ENCODE data around the gene CALN1. TPM values are rescaled to one million over a fixed set of nuclear protein-coding genes. Genes with fewer than 3 reads are reported as not detected.

Gene CALN1
- total RNA-seq, 1 donor from 2014 or later: 2.6 TPM

DNA sequence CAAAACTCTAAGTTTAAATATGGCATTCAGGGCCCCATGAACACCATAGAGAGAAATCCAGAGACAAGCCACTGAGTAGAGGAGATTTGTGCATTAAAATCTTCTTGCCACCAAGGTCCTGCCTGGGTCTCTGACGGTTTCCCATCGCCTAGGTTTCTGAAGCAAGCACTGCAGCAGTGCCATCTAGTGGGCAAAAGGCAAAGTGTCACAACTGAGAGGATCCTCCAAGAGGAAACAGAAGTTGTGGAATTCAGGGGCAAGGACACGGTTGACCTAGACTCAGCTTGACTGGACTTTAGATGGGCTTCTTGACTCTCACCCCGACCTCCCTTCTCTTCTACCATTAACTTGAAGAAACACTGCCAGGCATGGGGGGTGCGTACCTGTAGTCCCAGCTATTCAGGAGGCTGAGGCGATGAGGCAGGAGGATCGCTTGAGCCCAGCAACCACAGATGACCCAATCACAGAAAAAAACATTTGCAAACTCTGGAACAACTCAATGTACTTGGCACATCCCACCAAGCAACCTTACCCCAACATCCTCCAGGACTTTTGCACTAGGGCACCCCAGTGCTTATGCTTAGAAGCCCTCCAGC lies 676.1 kb downstream of the CALN1 start:
- DNase-seq: peak; percentile 29

DNA sequence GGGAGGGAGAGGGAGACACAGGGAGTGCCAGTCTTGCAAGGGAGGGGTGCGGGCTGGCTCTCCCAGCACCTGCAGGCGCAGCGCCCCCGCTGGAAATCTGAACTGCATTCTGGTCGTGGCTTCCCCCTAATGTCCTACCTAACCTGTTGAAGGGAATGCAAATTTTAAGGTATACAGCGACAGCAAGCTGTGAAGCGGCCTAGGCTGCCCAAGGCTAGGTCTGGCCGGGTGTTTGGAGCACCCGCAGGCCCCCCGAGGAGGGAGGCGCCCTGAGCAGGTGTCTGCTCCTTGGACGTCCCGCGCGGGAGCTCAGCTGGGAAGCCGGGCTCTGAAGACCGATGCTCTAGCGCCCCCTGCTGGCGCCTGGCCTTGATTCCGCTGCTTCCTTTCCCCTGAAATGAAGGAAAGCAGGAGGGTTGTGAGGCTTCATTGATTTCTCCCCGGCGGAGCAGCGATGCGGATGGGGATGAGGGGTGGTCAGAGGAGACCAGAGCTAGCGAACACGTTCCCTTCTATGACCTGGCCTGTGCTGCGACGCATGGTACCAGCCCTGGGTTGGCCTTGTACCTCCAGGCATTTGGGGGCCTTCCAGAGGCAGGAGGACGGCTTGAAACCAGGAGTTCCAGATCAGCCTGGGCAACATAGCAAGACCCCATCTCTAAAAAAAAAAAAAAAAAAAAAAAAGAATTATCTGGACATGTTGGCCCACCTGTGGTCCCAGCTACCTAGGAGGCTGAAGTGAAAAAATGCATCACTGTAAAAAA lies 678.8 kb downstream of the CALN1 start:
- DNase-seq: peak; percentile 27

- DNase-seq: no peak
Observed at GRCh38 chr7:71731740-71732139, 680.4 kb downstream of the CALN1 start.

Small RNAs within 50 kb of the gene (small RNA-seq; reads per million reads assigned to genes)
- not detected for gene AC005011.1 (ENCODE audit: low replicate concordance)
- gene RNA5SP232 (ENCODE audit: low replicate concordance): not detected

All from skin of body (tissue), 3 donors.